ENCODE results near the gene FCHO1. TPM values are rescaled to one million over a fixed set of nuclear protein-coding genes. Genes with fewer than 3 reads are reported as not detected.

The FCHO1 gene
- total RNA-seq, 2 experiments from 2014 or later: 85.6 to 107 TPM

DNA sequence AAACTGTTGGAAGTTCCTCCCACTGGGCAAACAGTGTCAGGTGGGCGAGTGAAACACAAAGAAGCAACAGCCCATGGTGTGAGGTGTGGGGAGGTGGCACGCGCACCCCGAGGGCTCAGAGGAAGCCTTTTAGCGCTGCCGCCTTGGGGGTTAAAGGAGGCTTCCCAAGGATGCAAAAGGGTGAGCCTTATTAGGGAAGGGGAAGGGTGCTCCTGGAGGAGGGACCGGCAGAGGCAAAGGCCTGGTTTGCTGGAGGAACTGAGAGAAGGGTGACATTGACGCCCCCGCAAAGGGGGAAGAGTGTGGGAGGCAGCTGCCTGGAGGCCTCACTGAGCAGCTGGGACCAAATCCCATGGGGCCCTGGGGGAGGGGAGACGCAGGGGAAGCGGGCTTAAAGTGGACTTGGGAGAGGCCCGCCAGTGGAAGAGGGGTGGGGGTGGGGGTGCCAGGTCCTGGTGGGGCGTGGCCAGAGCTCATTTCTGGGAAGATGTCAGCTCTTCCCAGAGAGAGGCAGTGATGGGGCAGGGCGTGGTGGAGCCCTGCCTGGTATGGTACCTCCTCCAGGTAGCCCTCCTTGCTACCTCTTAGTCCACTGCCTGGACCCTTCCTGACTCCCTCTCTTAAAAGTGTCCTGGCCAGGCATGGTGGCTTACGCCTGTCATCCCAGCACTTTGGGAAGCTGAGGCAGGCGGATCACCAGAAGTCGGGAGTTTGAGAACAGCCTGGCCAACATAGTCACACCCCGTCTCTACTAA lies 12.0 kb upstream of the FCHO1 start:
- H3K4me2 ChIP-seq (ENCODE audit: low read length): peak overlapping the region; percentile 52
- no peaks in the 10 kb centered on the region; the same call in 1 of the 2 replicates for H3K9me3 ChIP-seq (ENCODE audit: low read length)
- H3K4me1 ChIP-seq (ENCODE audit: insufficient read depth, low read length, poor library complexity, severe bottlenecking): peaks cover 43% of the 10 kb centered on the region
- H3K9me2 ChIP-seq (ENCODE audit: insufficient read depth, low read length): no peaks in the 10 kb centered on the region
- peaks cover 32% of the 10 kb centered on the region for H3K36me3 ChIP-seq (ENCODE audit: insufficient read depth, low read length)
- TF ChIP-seq EZH2phosphoT487 (IDR thresholded peaks at IDR 0.05; ENCODE audit: borderline replicate concordance, low read depth, low read length): no peak
- TF ChIP-seq, protein P1, sequence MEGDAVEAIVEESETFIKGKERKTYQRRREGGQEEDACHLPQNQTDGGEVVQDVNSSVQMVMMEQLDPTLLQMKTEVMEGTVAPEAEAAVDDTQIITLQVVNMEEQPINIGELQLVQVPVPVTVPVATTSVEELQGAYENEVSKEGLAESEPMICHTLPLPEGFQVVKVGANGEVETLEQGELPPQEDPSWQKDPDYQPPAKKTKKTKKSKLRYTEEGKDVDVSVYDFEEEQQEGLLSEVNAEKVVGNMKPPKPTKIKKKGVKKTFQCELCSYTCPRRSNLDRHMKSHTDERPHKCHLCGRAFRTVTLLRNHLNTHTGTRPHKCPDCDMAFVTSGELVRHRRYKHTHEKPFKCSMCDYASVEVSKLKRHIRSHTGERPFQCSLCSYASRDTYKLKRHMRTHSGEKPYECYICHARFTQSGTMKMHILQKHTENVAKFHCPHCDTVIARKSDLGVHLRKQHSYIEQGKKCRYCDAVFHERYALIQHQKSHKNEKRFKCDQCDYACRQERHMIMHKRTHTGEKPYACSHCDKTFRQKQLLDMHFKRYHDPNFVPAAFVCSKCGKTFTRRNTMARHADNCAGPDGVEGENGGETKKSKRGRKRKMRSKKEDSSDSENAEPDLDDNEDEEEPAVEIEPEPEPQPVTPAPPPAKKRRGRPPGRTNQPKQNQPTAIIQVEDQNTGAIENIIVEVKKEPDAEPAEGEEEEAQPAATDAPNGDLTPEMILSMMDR (conservative IDR thresholded peaks at IDR 0.05; ENCODE audit: low read length): no peak
- CTCF ChIA-PET (ENCODE audit: unreplicated experiment): interaction anchor here (0.6 kb wide), 1 partner anchor 185 kb away, joined by 3 read pairs; no protein-coding TSS in a partner anchor
- POLR2A ChIA-PET: interaction anchor here (0.6 to 1.7 kb wide), 6 partner anchors 8 to 22 kb away, joined by 3 to 6 read pairs (median 3); partner anchors contain the start of gene MAP1S
- H3K4me3 ChIP-seq (ENCODE audit: low read depth, low read length, poor library complexity, severe bottlenecking): peak overlapping the region; percentile 3
- no peak overlapping the region for H2AFZ ChIP-seq (ENCODE audit: low read length)
- peak; percentile 80 for DNase-seq (ENCODE audit: low spot score)
- intact Hi-C loops (cut with micrococcal nuclease; ENCODE audit: unreplicated experiment): loop anchor here (2.0 kb wide), 1 partner anchor 16 kb away; no protein-coding TSS in a partner anchor
- no peaks in the 10 kb centered on the region for H4K20me1 ChIP-seq (ENCODE audit: insufficient read depth, low read length)
- BruUV-seq (replicated peaks): no TSS peak
- no peaks in the 10 kb centered on the region for H3K79me2 ChIP-seq (ENCODE audit: insufficient read depth, low read depth, low read length)
- peak overlapping the region; percentile 73 for H3K27ac ChIP-seq (ENCODE audit: low read depth, low read length, poor library complexity, severe bottlenecking)

DNA sequence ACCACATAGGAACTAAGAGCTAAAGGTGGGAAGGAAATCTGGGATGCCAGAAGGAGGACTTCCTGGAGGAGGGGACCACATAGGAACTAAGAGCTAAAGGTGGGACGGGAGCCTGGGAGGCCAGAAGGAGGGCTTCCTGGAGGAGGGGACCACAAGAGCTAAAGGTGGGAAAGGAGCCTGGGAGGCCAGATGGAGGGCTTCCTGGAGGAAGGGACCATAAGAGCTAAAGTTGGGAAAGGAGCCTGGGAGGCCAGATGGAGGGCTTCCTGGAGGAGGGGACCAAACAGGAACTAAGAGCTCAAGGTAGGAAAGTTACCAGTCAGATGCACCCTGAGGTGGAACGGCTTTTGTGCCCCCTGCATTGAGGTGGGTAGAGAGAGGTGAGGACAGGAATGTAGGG lies 9.8 kb upstream of the FCHO1 start:
- no peak overlapping the region for H2AFZ ChIP-seq (ENCODE audit: low read length)
- H3K4me2 ChIP-seq (ENCODE audit: low read length): no peak overlapping the region
- no peak for TF ChIP-seq EZH2phosphoT487 (IDR thresholded peaks at IDR 0.05; ENCODE audit: borderline replicate concordance, low read depth, low read length)
- TF ChIP-seq, protein P1 (conservative IDR thresholded peaks at IDR 0.05; ENCODE audit: low read length): no peak
- CTCF ChIA-PET (ENCODE audit: unreplicated experiment): no interaction called here
- H3K4me1 ChIP-seq (ENCODE audit: insufficient read depth, low read length, poor library complexity, severe bottlenecking): peaks cover 48% of the 10 kb centered on the region
- intact Hi-C loops (cut with micrococcal nuclease; ENCODE audit: unreplicated experiment): no loop called here
- H3K9me3 ChIP-seq (ENCODE audit: low read length): no peaks in the 10 kb centered on the region; the same call in 1 of the 2 replicates
- DNase-seq (ENCODE audit: low spot score): no peak
- H4K20me1 ChIP-seq (ENCODE audit: insufficient read depth, low read length): no peaks in the 10 kb centered on the region
- H3K4me3 ChIP-seq (ENCODE audit: low read depth, low read length, poor library complexity, severe bottlenecking): no peak overlapping the region
- POLR2A ChIA-PET: interaction anchor here (0.7 to 2.4 kb wide), 3 partner anchors 10 to 106 kb away, joined by 3 to 14 read pairs (median 6); partner anchors contain the start of gene FCHO1
- peaks cover 15% of the 10 kb centered on the region for H3K36me3 ChIP-seq (ENCODE audit: insufficient read depth, low read length)
- no peaks in the 10 kb centered on the region for H3K9me2 ChIP-seq (ENCODE audit: insufficient read depth, low read length)
- H3K27ac ChIP-seq (ENCODE audit: low read depth, low read length, poor library complexity, severe bottlenecking): no peak overlapping the region
- no TSS peak for BruUV-seq (replicated peaks)
- H3K79me2 ChIP-seq (ENCODE audit: insufficient read depth, low read depth, low read length): no peaks in the 10 kb centered on the region

Data from OCI-LY7 (cell line).